ENCODE measurements around the gene OR52E4.

GRCh38 chr11:5847711-5848110 lies 32.7 kb upstream of the OR52E4 start:
- no peak for TF ChIP-seq CTCF (IDR thresholded peaks at IDR 0.05)
- TF ChIP-seq EP300 (IDR thresholded peaks at IDR 0.05), result no peak
- no peak for TF ChIP-seq CEBPB (IDR thresholded peaks at IDR 0.05)
- no peak for TF ChIP-seq POLR2A (IDR thresholded peaks at IDR 0.05; ENCODE audit: low read length)
- TF ChIP-seq MYC (IDR thresholded peaks at IDR 0.05; ENCODE audit: borderline replicate concordance, low read length), result no peak
- TF ChIP-seq CHD2 (IDR thresholded peaks at IDR 0.05; ENCODE audit: low read length, partially characterized antibody), result no peak

Measured in A549 (cell line).